HG03460 (cell line): Measurements from ENCODE around the gene ECHS1.
"Not testable (repeated sequence)": the region's sequence is repeated elsewhere in the genome, so short reads cannot be mapped to it uniquely, and the experiment has no call there.

ENCODE experiments used
- ATAC-seq: cut with Tn5 transposase; IDR thresholded peaks from one replicate; pipeline ENCODE4 v1.9.1; 2021; ENCODE audit not compliant: unreplicated experiment

The ECHS1 gene

DNA sequence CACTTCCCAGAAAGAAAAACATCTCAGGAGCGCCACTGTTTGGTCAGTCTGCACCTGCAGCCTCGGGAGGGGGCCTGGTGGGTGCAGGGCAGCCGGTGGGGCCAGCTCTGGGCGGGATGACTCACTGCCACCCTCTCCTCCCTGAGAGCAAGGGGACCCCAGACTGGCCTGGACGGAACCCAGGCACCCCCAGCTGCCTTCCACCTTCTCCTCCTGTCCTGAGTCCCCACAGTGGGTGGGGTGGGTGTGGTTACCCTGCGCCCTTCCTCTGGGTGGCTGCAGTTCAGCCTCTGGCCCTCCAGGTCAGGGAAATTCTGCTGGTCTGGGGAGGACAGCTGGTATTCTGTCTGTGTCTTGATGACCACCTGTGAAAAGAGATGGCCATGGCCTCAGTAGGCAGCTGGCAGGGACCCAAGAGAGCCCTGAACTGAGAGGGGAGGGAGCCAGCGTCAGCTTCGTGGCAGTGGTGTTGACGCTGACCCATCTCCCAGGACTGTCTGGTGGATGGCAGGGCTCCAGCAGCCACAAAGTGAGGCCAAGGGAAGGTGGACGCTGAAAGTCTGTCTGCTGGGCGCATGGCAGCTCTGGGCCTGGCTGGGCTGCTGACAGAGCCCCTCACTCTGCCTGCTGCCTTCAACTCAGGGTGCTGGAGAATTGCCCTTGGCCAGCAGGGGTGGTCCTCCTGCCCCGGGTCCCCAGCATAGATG is 45.4 kb downstream of the ECHS1 start:
- no peak for ATAC-seq

DNA sequence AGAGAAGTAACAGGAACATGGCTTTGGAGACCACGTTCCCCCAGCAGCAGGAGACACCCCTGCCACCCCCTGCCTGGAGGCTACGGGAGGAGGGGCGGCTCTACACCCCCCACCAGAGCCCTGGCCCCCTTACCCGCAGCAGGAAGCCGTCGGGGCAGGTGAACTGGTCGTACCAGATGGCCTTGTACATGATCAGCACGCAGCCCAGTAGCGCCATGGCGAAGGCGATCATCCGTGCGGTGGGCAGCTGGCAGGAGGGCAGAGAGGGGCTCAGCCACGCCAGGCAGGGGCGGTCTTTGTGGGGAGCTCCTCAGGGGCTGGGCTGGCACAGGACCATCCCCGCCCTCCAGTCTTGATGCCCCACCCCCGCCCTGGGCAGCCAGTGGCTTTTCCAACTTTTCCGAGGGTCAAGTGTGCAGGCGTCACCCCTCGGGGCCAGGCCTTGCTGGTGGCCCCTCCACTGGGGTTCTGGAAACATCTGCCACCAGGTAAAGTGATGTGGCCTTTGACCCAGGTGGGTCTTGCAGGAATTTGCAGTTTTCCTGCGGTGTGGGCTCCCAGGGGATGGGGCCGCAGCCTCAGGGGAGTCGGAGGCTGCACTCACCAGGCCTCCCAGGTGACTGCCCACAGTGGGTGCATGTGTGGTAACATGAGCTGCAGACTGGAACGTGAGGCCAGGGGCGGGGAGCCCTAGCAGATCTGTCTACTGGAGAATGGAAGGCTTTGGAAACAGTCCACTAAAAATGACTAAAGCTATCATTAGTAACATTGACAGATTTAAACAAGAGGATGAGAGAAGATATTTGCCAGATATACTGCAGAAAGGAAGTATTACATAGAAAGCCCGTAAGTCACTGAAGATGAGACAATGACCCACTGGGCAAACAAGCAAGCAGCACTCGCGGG is 46.2 kb downstream of the ECHS1 start:
- no peak for ATAC-seq

DNA sequence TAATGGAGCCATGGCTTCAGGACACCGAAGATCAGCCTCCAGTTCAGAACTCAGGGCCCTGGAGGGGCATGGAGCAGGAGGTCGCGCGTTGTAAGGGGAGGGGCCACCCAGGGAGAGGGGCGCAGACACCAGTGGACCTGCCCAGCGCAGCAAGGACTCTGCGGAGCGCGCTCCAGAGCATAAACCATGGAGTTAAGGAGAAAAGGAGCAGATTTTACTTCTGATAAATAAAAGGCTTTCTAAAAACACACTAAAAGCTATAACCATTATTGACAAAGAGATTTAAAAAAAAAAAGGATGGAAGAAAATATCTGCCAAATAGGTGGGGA is 47.0 kb downstream of the ECHS1 start:
- no peak for ATAC-seq

DNA sequence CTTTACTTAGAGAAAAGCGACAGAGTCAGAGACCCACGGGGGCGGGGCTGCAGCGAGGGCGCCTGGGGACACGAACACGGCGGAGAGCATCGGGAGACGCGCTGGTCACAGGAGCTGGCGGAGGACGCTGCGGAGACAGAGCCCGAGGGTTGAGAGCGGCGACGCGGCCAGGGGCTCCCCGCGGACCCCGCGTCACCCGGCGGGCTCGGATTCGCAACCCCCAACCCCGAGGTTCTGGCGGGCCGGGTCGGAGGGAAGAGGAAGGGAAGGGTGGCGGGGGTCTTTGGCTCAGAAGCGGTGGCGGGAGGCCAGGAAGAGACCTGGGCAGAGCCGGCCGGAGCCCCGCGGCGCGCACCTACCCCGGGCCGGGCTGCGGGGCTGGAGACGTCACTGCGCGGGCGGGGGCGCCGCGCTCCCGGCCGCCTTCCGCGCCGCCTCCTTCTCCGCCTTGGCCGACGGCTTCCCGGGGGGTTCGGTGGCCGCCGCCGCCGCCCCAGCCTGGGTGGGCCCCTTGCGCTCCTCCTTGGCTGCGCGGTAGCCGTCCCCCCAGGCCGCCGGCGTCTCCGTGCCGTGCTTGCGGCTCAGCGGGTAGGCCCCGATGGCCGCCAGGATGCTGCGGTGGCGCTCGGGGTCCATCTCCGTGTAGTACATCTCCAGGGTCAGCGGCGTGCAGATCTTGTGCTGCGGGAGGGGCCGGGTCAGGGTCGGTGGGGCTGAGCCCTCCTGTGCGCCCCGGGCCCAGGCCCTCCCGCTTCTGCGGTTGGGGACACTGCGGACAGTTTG is 47.5 kb downstream of the ECHS1 start:
- no peak for ATAC-seq

DNA sequence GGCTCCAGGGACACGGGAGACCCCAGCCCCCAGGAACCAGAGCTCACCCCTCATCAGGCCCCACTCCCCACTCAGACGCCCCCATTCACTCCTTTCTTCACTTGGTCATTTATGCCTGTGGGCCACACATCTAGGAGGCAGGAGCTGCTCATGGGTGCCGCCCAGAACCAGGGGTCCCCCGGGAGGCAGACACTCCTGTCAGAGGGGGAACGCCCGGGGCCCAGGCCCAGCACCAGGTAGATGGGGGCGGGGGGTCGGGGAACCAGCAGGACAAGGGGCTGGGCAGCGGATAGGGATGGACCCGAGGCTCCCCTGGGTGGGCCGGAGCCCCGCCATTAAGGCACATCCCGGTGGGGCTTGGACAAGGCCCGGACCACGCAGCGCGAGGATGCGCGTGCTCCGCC is 48.3 kb downstream of the ECHS1 start:
- ATAC-seq = no peak

DNA sequence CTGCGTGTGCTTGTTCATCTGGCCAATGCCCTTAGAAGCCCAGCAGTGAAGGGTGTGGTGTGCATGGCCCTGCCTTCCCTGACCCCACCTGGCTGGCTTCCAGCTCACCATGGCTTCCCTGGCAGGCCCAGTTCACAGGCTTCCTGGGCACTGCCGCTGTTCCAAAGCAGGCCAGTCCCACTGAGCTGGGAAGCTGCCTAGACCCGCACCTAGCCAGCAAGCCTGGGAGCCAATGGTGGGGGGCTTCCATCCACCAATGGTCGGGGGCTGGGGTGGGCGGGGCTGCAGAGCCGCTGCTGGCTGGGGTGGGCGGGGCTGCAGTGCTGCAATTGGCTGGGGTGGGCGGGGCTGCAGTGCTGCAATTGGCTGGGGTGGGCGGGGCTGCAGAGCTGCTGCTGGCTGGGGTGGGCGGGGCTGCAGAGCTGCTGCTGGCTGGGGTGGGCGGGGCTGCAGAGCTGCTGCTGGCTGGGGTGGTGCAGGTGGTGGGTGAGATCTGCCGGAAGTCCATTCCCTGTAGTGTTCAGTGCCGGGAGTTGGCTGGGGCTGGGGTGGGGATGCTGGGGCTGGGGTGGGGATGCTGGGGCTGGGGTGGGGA is 48.9 kb downstream of the ECHS1 start:
- ATAC-seq = no peak

DNA sequence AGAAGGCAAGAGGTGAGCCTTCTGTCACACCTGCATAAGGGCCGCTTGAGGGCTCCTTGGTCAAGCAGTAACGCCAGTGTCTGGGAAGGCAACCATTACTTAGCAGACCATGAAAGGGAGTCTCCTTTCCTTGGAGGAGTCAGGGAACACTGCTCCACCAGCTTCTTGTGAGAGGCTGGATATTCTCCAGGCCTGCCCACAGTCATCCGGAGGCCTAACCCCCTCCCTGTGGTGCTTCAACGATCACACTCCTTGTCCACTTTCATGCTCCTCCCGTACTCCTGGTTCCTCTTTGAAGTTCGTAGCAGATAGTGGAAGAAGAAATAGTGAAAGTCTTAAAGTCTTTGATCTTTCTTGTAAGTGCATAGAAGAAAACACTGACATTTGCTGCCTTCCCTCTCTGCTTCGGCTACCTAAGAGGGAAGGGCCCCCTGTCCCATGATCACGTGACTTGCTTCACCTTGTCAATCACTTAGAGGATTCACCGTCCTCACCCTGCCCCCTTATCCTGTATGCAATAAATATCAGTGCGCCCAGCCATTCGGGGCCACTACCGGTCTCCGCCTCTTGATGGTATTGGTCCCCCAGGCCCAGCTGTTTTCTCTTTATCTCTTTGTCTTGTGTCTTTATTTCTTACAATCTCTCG is 51.0 kb downstream of the ECHS1 start:
- not testable (repeated sequence) for ATAC-seq

DNA sequence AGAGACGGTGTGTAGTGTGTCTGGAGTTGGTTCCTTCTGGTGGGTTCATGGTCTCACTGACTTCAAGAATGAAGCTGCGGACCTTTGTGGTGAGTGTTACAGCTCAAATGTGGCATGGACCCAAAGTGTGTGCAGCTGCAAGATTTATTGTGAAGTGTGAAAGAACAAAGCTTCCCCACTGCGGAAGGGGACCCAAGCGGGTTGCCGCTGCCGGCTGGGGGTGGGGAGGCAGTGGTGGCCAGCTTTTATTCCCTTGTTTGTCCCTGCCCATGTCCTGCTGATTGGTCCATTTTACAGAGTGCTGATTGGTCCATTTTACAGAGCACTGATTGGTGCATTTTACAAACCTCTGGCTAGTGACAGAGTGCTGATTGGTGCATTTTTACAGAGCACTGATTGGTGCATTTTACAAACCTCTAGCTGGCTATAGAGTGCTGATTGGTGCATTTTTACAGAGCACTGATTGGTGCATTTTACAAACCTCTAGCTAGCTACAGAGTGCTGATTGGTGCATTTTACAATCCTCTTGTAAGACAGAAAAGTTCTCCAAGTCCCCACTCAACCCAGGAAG is 52.2 kb downstream of the ECHS1 start:
- not testable (repeated sequence) for ATAC-seq

DNA sequence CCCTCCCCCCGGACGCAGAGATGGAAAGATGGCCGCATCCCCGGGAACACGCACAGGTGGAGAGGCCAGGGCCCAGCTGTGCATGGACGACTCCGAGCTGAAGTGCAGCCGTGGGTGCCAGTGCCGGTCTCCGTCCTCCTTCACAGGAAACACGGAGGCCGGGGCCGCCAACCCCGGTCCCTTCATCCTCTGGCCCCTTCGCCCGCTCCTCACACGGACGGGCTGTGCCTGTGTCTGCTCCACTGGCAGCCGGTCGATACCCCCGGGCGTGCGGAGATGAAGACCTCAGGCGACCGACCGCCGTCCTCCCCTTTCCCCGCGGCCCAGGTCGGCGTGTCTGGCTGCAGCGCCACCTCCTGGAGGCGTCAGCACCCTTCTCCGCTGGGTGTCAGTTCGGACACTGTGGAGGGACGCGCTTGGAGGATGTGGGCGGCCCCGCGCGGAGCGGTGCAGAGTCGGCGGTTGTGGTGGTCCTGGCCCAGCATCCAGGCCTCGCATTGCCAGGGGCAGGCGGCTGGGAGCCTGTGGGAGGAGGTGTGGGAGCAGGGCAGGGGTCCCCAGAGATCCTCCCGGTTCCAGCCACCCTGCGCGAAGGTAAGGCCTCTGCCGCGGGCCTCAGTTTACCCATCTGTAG is 54.5 kb downstream of the ECHS1 start:
- peak; percentile 73 for ATAC-seq

DNA sequence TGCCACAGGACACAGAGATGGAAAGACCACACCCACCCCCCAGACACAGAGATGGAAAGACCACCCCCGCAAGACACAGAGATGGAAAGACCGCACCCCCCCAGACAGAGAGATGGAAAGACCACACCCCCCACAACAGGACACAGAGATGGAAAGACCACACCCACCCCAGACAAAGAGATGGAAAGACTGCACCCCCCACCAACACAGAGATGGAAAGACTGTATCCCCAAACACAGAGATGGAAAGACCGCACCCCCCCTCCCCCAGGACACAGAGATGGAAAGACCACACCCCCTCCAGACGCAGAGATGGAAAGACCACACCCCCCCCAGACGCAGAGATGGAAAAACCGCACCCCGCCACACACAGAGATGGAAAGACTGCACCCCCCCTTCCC is 56.4 kb downstream of the ECHS1 start:
- ATAC-seq = no peak

DNA sequence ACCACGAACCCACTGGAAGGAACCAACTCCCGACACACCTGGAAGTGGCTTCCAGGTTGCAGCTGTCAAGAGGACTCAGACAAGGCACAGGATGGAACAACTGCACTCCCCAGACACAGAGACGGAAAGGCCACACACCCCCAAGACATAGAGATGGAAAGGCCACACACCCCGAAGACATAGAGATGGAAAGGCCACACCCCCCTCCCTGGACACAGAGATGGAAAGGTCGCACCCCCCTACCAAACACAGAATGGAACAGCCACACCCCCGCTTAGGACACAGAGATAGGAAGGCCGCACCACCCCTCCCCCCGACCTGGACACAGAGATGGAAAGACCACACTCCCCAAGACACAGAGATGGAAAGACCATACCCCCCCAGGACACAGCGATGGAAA is 56.9 kb downstream of the ECHS1 start:
- no peak for ATAC-seq

DNA sequence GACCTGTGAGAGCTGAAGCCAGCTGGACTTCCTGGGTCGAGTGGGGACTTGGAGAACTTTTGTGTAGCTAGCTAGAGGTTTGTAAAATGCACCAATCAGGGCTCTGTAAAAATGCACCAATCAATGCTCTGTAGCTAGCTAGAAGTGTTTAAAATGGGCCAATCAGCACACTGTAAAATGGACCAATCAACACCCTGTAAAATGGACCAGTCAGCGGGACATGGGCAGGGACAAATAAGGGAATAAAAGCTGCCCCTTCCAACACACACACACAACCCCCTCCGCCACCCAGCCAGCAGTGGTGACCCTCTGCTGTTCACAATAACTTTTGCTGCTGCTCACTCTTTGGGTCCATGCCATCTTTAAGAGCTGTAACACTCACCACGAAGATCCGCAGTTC is 57.3 kb downstream of the ECHS1 start:
- ATAC-seq = no peak

DNA sequence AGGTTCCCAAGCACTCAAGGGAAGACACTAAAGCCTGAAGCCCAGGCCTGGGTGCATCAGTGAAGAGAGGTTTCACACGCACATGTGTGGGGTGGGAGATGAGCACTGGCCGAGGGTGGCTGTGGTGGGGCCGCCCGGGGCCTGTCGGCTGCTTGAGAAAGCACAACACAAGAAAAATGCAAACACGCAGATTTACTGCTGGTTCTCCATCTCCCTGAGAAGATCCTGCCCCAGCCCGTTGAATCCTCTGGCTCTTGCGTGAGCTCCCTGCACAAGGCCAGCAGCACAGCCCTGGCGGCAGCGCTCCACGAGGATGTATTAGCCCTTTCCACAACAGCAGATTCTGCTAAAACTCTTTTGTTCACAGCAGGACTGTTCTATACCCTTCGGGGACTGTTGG is 58.2 kb downstream of the ECHS1 start:
- ATAC-seq = no peak

DNA sequence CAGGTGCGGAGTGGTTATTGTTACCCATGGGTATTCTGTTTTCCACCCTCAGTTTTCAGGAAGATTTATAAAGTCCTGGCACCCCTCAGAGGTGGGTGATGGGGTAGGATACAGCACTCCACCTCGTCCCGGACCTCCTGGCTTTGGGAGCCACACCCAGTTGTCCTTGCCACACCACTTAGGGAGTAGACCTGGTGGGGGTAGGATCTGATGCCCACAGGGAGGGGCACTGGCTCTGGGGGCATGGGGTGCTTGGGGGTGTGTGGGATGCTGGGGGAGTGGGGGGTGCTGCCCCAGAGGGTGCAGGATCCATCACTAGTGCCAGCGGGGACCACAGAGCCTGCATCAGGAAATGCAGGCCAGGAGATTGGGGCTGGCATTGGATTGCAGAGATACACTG is 60.0 kb downstream of the ECHS1 start:
- no peak for ATAC-seq

DNA sequence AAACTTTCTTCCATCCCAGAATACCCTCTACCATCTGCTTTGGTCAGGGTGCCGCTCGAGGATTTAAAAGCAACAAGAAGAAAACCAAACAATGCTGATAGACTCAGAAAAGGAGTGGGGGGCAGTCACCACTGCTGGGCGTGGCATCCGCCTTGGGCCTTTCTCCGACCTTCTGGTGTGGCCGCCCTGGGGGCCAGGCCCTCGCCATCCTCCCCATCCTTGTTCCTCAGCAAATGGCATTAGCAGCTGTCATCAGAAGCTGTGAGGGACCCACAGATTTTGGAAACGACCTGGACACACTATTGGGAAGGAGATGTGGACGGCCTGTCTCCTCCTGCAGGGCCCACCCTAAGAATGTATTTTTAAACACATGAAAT is 60.4 kb downstream of the ECHS1 start:
- ATAC-seq = no peak
